DMS 273 (cell line): Measurements from ENCODE around the gene GNA12.

Experiments
- DNase-seq: peaks from one replicate; lab custom pipeline; 2025; ENCODE audit not compliant: unreplicated experiment; lab: John Stamatoyannopoulos, UW

Gene GNA12, protein sequence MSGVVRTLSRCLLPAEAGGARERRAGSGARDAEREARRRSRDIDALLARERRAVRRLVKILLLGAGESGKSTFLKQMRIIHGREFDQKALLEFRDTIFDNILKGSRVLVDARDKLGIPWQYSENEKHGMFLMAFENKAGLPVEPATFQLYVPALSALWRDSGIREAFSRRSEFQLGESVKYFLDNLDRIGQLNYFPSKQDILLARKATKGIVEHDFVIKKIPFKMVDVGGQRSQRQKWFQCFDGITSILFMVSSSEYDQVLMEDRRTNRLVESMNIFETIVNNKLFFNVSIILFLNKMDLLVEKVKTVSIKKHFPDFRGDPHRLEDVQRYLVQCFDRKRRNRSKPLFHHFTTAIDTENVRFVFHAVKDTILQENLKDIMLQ

DNA sequence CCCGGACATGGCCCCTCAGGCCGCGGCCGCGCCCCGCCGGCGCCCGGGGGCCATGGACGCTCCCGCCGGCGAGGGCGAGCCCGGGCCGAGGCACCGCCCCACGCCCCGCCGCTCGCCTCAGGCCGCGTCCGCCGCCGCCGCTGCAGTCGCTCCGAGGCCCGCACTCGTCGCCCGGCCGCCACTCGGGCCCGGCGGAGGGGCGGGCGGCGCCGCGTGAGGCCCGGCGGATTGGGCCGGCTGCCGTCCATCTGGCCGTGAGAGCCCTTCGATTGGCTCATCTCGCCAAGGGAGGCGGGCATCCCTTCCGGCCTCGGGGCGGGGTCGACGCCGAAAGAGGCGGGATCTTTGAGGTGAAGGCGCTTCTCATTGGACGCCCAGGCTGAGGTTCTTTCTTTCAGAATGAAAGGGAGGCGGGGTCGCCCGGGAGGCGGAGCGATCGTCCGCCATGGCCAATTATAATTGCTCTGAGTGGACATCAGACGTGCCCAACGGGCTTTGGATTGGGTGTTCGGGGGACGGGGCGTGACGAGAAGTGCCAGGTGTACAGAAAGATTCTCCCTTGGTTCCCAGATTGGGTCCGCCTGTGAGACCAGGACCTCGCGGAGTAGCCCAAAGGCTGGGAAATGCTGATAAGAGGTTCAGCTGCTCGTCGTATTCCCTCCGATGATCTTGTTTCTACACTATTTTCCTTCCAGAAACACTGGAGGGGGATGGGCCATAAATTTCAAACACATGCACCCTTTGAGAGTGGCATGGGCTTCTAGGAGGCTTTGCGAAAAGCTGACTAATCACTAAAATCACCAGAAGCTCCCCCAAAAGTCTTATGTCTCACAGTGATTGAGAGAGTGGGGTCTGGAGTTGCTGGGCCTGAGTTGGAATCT is at the start of gene GNA12:
Gene GNA12, minus strand, starts transcription at position 156 of the 881 bp plus-strand sequence. Its CDS starts 147 bp downstream, at position 9.
- DNase-seq: peak; percentile 100

- no peak for DNase-seq
These were observed 49.3 kb upstream of the GNA12 start for GRCh38 chr7:2893411-2893861.

DNA sequence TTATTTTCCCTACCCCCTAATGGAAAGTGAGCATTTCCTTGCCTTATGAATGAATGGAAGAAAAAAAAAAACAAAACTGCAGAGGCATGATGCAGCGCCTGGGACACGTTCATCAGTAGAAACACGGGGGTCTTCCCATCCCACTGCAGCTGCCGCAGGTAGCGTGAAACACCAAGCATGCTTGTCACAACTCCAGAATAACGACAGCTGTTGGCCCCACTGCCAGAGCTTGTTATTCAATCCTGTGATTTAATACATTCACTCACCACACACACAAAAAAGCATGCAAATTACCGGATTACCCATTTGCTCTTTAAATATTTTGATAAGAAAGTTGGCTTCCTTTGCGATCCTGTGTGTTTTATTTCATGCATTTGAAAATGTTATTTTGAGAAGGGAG is 48.4 kb upstream of the GNA12 start:
- peak; percentile 82 for DNase-seq

DNA sequence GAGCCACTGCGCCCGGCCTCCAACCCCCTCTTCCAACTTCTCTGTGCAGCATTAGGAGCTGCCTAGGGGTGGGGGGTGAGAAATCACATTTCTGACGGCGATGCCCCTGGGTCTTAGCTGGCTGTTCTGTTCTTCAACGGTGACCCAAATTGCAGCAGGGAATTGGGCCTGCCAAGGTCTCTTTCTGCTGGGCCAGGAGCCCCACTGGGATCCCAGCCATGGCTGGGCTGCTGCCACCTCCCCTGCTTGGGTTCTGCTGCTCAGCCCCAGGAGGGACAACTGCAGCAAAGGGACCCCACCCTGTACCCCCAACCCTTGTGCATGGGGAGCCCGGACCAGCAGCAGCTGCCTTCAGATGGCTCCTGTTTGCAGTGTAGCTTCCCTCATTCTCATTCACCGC is 43.7 kb upstream of the GNA12 start:
- no peak for DNase-seq

DNA sequence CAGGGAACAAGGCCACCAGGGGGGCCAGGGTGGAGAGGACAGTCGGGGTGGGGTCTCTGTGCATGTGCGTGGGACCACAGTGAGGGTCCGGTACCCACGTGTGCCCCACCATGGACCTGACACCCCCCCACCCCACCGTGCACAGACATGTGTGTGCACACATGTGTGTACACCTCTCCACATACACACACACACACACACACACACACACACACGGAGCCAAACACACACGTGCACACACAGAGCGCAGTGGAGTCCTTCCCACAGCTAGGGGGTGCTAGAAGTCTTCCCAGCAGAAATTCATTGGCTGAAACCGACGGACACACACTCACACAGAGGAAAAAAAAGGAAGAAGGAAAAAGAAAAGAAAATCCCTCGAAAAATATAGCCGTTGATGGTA is 42.8 kb upstream of the GNA12 start:
- peak; percentile 92 for DNase-seq

GRCh38 chr7:2886391-2886790 is 42.3 kb upstream of the GNA12 start:
- DNase-seq: no peak

- DNase-seq: no peak
These were observed 40.1 kb upstream of the GNA12 start for GRCh38 chr7:2884161-2884560.

- DNase-seq: no peak
These were observed 39.0 kb upstream of the GNA12 start for GRCh38 chr7:2883101-2883500.

DNA sequence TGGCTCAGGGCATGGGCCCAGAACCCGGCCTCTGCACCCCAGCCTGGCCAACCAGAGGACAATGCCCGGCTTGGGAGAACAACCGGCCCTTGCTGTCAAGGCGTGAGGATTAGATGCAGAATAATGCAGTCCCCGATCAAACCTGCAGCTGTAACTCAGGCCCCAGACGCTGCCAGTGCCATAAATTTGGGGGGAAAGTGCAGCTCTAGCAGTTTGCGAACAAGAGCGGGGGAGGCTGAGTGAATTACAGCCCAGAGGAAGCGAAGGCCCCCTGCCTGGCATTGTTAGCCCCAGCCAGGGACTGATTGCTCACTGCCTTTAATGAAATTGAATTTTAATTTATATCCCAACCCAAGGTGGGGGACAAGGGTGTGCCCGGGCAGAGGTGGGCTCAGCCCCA is 38.0 kb upstream of the GNA12 start:
- DNase-seq: no peak

- DNase-seq: peak; percentile 62
These were observed 36.9 kb upstream of the GNA12 start for GRCh38 chr7:2880874-2881533.

- no peak for DNase-seq
These were observed 35.9 kb upstream of the GNA12 start for GRCh38 chr7:2880051-2880450.

- DNase-seq: no peak
These were observed 35.2 kb upstream of the GNA12 start for GRCh38 chr7:2879354-2879753.

DNA sequence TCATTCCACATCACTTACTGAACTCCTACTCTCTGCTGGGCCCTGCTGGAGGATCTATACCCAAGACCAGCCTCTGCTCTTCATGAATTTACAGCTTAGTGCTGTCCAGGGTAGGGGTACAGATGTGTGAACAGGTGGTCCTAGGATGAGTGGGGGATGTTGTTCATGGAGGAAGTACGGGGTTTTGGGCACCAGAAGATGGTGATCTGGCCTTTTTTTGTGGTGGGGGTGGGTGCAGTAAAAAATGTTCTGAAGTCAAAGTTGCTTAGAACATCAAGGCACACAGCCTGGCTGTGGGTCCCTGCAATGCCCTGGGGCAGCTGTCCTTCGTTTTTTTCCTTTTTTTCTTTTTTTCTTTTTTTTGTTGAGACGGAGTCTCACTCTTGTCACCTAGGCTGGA is 34.2 kb upstream of the GNA12 start:
- no peak for DNase-seq

GRCh38 chr7:2876031-2876731 is 32.1 kb upstream of the GNA12 start:
- DNase-seq: no peak

GRCh38 chr7:2873686-2874551 is 29.8 kb upstream of the GNA12 start:
- peak; percentile 82 for DNase-seq

DNA sequence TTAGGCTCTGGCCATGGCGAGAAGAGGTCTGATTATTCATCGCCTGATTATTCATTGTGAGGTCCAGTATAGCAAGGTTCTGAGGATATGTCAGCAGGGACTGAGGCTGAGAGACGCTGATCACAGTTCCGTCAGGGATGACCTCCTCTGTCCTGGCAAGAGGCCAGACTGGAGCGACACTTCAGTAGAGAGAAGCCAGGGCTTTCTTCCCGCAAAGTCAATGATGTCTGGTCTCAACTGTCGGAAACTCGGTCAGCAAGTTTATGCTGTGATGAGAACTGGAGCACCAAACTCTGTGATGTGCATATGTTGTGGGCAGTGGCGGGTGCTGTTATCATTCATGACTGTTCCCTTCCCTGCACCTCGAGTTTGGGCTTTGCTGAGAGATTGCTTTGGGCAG is 29.0 kb upstream of the GNA12 start:
- no peak for DNase-seq

DNA sequence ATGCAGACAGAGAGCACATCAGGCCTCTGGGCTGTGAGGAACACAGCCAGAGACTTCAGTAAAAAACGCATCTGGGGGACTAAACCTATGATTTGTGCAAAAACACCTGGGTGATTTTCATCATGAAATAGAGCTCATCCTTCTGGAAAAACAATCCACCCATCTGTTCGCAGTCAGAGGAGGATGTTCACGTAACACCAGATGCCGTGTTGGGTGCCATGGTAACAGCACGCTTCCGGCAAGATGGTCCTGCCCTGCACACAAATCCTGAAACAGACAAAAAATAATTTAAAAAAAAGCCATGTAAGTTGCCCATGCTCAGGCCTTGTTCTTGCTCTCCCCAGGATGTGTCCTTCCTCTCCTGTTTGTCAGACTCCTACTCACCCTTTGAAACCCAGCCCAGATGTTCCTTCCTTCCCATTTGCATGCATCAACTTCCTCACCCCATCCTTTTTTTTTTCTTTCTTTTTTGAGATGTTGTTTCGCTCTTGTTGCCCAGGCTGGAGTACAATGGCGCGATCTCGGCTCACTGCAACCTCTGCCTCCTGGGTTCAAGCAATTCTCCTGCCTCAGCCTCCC is 28.3 kb upstream of the GNA12 start:
- DNase-seq: peak; percentile 79

DNA sequence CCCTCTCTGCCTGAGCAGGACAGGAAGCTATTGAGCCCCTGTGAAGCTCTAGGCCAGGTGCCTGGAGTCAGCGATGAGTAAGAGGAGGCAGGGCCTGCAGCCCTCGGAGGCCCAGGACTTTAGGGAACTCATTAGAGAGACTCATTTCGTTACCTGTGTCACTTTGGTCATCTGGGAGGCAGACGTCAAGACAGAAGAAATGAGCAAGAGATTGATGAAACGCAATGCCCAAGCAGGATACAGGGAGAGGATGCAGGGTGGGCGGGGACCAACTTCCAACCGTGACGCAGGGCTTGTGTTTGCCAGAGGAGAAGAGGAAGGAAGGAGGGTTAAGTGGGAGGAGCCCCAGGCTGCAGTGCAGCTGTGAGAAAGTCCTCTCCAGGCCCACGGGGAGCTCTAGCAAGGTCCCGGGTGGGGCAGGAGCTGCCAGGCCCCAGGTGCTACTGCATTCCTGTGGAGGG is 26.4 kb upstream of the GNA12 start:
- no peak for DNase-seq

DNA sequence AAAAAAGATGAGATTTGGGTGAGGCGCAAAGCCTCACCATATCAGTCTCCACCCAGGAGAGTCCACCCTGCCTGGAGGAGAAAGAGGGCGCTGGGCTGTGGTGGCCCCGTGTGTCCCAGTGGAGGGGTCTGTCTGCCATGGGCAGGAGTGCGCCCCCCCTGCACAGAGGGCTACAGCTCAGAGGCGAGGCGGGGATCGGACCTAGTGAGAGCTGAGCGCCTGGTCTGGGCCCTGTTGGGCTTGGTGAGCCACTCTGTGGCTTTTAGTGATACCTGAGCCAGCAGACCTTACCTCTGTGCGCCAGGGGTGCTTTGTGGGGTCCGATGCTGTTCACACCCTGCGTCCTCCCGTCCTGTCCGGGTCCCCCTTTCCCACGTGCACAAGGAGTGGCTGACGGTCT is 25.9 kb upstream of the GNA12 start:
- DNase-seq: no peak

GRCh38 chr7:2866601-2867000 is 22.5 kb upstream of the GNA12 start:
- no peak for DNase-seq
